Transverse colon (tissue), 4 donors: ENCODE measurements around the gene PTPN3. TPM values are rescaled to one million over a fixed set of nuclear protein-coding genes. Genes with fewer than 3 reads are reported as not detected.

ENCODE experiments used
- DNase-seq: peaks from one replicate; pipeline ENCODE4 v3.0.0-alpha.2; 2019
- H3K27ac ChIP-seq, 4 donors: fragments of 200-600 bp; sonication (generic); 2 replicates each; pipeline ENCODE4 v1.5.1; 2016 to 2018; ENCODE audit warnings: inconsistent platforms in 4 of 4
- H3K27me3 ChIP-seq: fragments of 200-600 bp; sonication (generic); 2 replicates; pipeline ENCODE4 v1.5.1; 2017; ENCODE audit warnings: inconsistent platforms
- H3K36me3 ChIP-seq, 4 donors: fragments of 200-600 bp; sonication (generic); 2 replicates each; pipeline ENCODE4 v1.5.1; 2017 to 2019; ENCODE audit warnings: inconsistent platforms in 4 of 4
- H3K4me1 ChIP-seq, 4 donors: fragments of 200-600 bp; sonication (generic); 2 replicates each; pipeline ENCODE4 v1.5.1; 2017 to 2020; ENCODE audit warnings: inconsistent platforms in 4 of 4
- H3K4me3 ChIP-seq, 4 donors: fragments of 200-600 bp; sonication (generic); 1 replicate in 1 of 4; 2 replicates in 3 of 4; pipeline versions ENCODE4 v1.5.1 to v1.6.1; 2017 to 2019; ENCODE audit warnings: inconsistent platforms in 4 of 4
- H3K9me3 ChIP-seq, 2 donors: fragments of 200-600 bp; sonication (generic); 2 replicates each; pipeline ENCODE4 v1.5.1; 2017 to 2019; ENCODE audit warnings: inconsistent platforms in 2 of 2
- CTCF ChIP-seq, 5 experiments: fragments of 200-600 bp in 3 of 5; fragments of 450-650 bp in 2 of 5; sonication (generic) in 3 of 5; IDR thresholded peaks; 1 replicate in 2 of 5; 2 replicates in 3 of 5; pipeline ENCODE4 v1.5.1; 2016 to 2017; ENCODE audit warnings: antibody characterized with exemption in 5 of 5, inconsistent platforms in 3 of 5, mild to moderate bottlenecking in 2 of 5, moderate library complexity in 1 of 5
- EP300 ChIP-seq: sonication (generic); formaldehyde crosslinking; IDR thresholded peaks from one replicate; pipeline ENCODE4 v1.6.1; 2017; ENCODE audit warnings: antibody characterized with exemption, low read depth
- POLR2A ChIP-seq: fragments of 450-650 bp; IDR thresholded peaks from one replicate; pipeline ENCODE4 v1.6.1; 2016; ENCODE audit warnings: antibody characterized with exemption, mild to moderate bottlenecking, moderate library complexity
- POLR2AphosphoS5 ChIP-seq, 3 donors: sonication (generic); formaldehyde crosslinking; IDR thresholded peaks; one replicate each; pipeline ENCODE4 v1.6.1; 2016; ENCODE audit warnings: antibody characterized with exemption in 3 of 3
- WGBS, 2 donors: methylation state at CpG; one replicate each; pipeline ENCODE4 v1.1.5; 2018; ENCODE audit warnings: low coverage in 1 of 2; 5-methylcytosine and 5-hydroxymethylcytosine counted together
- in situ Hi-C, 4 donors: fragments of 200-750 bp; cut with MboI; loops; one replicate each; pipeline versions ENCODE4 v1.15.0 to v1.15.1; 2017; ENCODE audit warnings: low sequenced_read_pairs in 3 of 4, low pct_ligation_motif_present in 1 of 4, low pct_unique_long_range_greater_than_20kb in 1 of 4
- intact Hi-C: fragments of 100-400 bp; cut with DNase I; formaldehyde crosslinking; loops from one replicate; pipeline ENCODE4 v1.15.1; 2023; ENCODE audit warnings: low total_unique reads
- total RNA-seq, 4 donors: library from RNA; depleted of rRNA; stranded (reverse); fragments of >200 nt; gene quantifications; one replicate each; pipeline ENCODE4 v1.1.0, GENCODE V29; 2016

PTPN3 gene
- total RNA-seq, 4 donors from 2014 or later = 12.7 to 27.0 (median 18.1) TPM

- no peak for TF ChIP-seq POLR2AphosphoS5 (IDR thresholded peaks at IDR 0.05)
- TF ChIP-seq POLR2A = no peak
- TF ChIP-seq CTCF (IDR thresholded peaks at IDR 0.05) = no peak
- TF ChIP-seq EP300 = no peak
- Histone ChIP-seq H3K9me3 (no peaks in the 10 kb centered on the region), H3K36me3 (no peaks in the 10 kb centered on the region), H3K27ac (no peak overlapping the region), H3K4me1 (peaks cover 0 to 3% (median 0%) of the 10 kb centered on the region in 4 donors), H3K4me3 (no peak overlapping the region), H3K27me3 (no peaks in the 10 kb centered on the region)
- in situ Hi-C loops = no loop called here
- intact Hi-C loops = no loop called here
- 81 to 86% methylated on average over 11 to 21 of the region's 21 CpGs for WGBS, 2 donors
- no peak for DNase-seq
Measured at GRCh38 chr9:109355564-109356297, 142.4 kb downstream of the PTPN3 start.

GRCh38 chr9:109354190-109354589 is 143.9 kb downstream of the PTPN3 start:
- DNase-seq = no peak
- Histone ChIP-seq H3K36me3 (no peaks in the 10 kb centered on the region), H3K4me1 (no peaks in the 10 kb centered on the region), H3K27me3 (no peaks in the 10 kb centered on the region), H3K27ac (no peak overlapping the region), H3K9me3 (no peaks in the 10 kb centered on the region), H3K4me3 (no peak overlapping the region)
- no peak for TF ChIP-seq POLR2AphosphoS5 (IDR thresholded peaks at IDR 0.05)
- no peak for TF ChIP-seq EP300
- no peak for TF ChIP-seq CTCF (IDR thresholded peaks at IDR 0.05)
- TF ChIP-seq POLR2A = no peak
- WGBS, 2 donors = 78% methylated on average over 2 of the region's 2 CpGs; no CpG with 5 or more reads in 1 of the 2 donors
- in situ Hi-C loops = no loop called here
- intact Hi-C loops = no loop called here

- 89% methylated on average over 5 of the region's 5 CpGs; no CpG with 5 or more reads in 1 of the 2 donors for WGBS, 2 donors
Measured at GRCh38 chr9:109351032-109351431, 147.1 kb downstream of the PTPN3 start.

GRCh38 chr9:109349421-109349846 is 148.7 kb downstream of the PTPN3 start:
- Histone ChIP-seq H3K4me3 (no peak overlapping the region), H3K27me3 (no peaks in the 10 kb centered on the region), H3K27ac (no peak overlapping the region), H3K4me1 (peaks cover 0 to 13% (median 6%) of the 10 kb centered on the region in 4 donors), H3K9me3 (no peaks in the 10 kb centered on the region), H3K36me3 (no peaks in the 10 kb centered on the region)
- in situ Hi-C loops (no loop called here), intact Hi-C loops (no loop called here)
- TF ChIP-seq POLR2AphosphoS5 (IDR thresholded peaks at IDR 0.05) (peak in 1 of 3 donors; percentile 9), EP300 (no peak)
- DNase-seq = no peak

More at GRCh38 chr9:109351032-109351431, 147.1 kb downstream of the PTPN3 start:
- H3K9me3 ChIP-seq = no peaks in the 10 kb centered on the region
- TF ChIP-seq POLR2AphosphoS5 (IDR thresholded peaks at IDR 0.05) (no peak), EP300 (no peak), POLR2A (no peak), CTCF (IDR thresholded peaks at IDR 0.05) (no peak)
- intact Hi-C loops = no loop called here
- H3K36me3 ChIP-seq = no peaks in the 10 kb centered on the region
- no peak overlapping the region for H3K27ac ChIP-seq
- H3K27me3 ChIP-seq = no peaks in the 10 kb centered on the region
- no peak overlapping the region for H3K4me3 ChIP-seq
- in situ Hi-C loops = no loop called here
- H3K4me1 ChIP-seq = peaks cover 0 to under 1% (median 0%) of the 10 kb centered on the region in 4 donors
- no peak for DNase-seq
